H1 (cell line): ENCODE results near the gene NRN1L. TPM values are rescaled to one million over a fixed set of nuclear protein-coding genes. Genes with fewer than 3 reads are reported as not detected.

Experiments
- CTCF ChIA-PET: fragments of 300-600 bp; sonication (Branson Sonifier 250); formaldehyde crosslinking; loops from one replicate; lab custom pipeline; 2021; ENCODE audit not compliant: partially characterized antibody; lab: Charles Lee
- POLR2A ChIA-PET: fragments of 300-600 bp; sonication (Branson Sonifier 250); formaldehyde crosslinking; loops from one replicate; lab custom pipeline; 2021; ENCODE audit warnings: inconsistent platforms; ENCODE audit not compliant: partially characterized antibody; lab: Charles Lee
- DNase-seq, 2 experiments: peaks; one replicate each; pipeline versions ENCODE4 v3.0.0 to v3.0.0-alpha.2; 2010 to 2022; ENCODE audit warnings: low spot score in 2 of 2, low read depth in 1 of 2, mixed read lengths in 1 of 2
- FAIRE-seq: peaks from 2 replicates; lab custom pipeline; 2011; peaks lifted over from hg19 to GRCh38; lab: Jason Lieb, UNC
- H2AFZ ChIP-seq: 2 replicates; pipeline ENCODE4 v1.8.1; 2012; ENCODE audit warnings: low read length, inconsistent platforms
- H2AK5ac ChIP-seq: 2 replicates; pipeline ENCODE4 v1.6.1; 2013; ENCODE audit warnings: low read depth, low read length
- H2BK120ac ChIP-seq: replicated peaks from 2 replicates; pipeline ENCODE3; 2013; ENCODE audit warnings: low read depth, low read length, inconsistent platforms
- H2BK12ac ChIP-seq: 2 replicates; pipeline ENCODE4 v1.6.1; 2013; ENCODE audit warnings: low read depth, low read length
- H2BK15ac ChIP-seq: 2 replicates; pipeline ENCODE4 v1.6.1; 2013; ENCODE audit warnings: low read length
- H2BK20ac ChIP-seq: 2 replicates; pipeline ENCODE4 v1.6.1; 2013; ENCODE audit warnings: low read length
- H2BK5ac ChIP-seq: 2 replicates; pipeline ENCODE4 v1.6.1; 2013; ENCODE audit warnings: low read depth, low read length
- H3K14ac ChIP-seq: 2 replicates; pipeline ENCODE4 v1.6.1; 2013; ENCODE audit warnings: inconsistent platforms; ENCODE audit not compliant: insufficient read length
- H3K18ac ChIP-seq: 2 replicates; pipeline ENCODE4 v1.6.1; 2013; ENCODE audit warnings: low read length; ENCODE audit errors: extremely low read depth
- H3K23ac ChIP-seq: 2 replicates; pipeline ENCODE4 v1.6.1; 2013; ENCODE audit warnings: inconsistent platforms; ENCODE audit not compliant: insufficient read length
- H3K23me2 ChIP-seq: 2 replicates; pipeline ENCODE4 v1.6.1; 2013; ENCODE audit warnings: low read depth, low read length
- H3K27ac ChIP-seq: 2 replicates; pipeline ENCODE4 v1.6.1; 2011; ENCODE audit warnings: low read depth, low read length, inconsistent platforms
- H3K27me3 ChIP-seq, 4 experiments: replicated peaks in 1 of 4; 1 replicate in 1 of 4; 2 replicates in 3 of 4; pipeline versions ENCODE4 v1.6.1 to v1.8.1; 2011 to 2013; ENCODE audit warnings: low read length in 3 of 4, mild to moderate bottlenecking in 3 of 4, inconsistent platforms in 2 of 4, mixed read lengths in 2 of 4, moderate library complexity in 1 of 4; ENCODE audit not compliant: control insufficient read depth in 3 of 4, insufficient read depth in 3 of 4; ENCODE audit errors: extremely low read depth in 1 of 4
- H3K36me3 ChIP-seq, 4 experiments: 2 replicates each; pipeline versions ENCODE4 v1.6.1 to v1.8.1; 2011 to 2013; ENCODE audit warnings: mild to moderate bottlenecking in 4 of 4, low read length in 3 of 4, moderate library complexity in 2 of 4, control low read depth in 1 of 4, inconsistent platforms in 1 of 4; ENCODE audit not compliant: insufficient read depth in 4 of 4, control insufficient read depth in 2 of 4
- H3K4ac ChIP-seq: replicated peaks from 2 replicates; pipeline ENCODE3; 2013; ENCODE audit warnings: low read length, low read depth, mixed read lengths, inconsistent platforms; ENCODE audit not compliant: insufficient read length
- H3K4me1 ChIP-seq, 4 experiments: replicated peaks in 1 of 4; 1 replicate in 1 of 4; 2 replicates in 3 of 4; pipeline versions ENCODE4 v1.6.1 to v1.8.1; 2011 to 2013; ENCODE audit warnings: low read length in 3 of 4, inconsistent platforms in 2 of 4, mixed read lengths in 1 of 4; ENCODE audit not compliant: insufficient read depth in 4 of 4, control insufficient read depth in 3 of 4
- H3K4me2 ChIP-seq, 2 experiments: 2 replicates each; pipeline versions ENCODE4 v1.6.1 to v1.8.1; 2011 to 2013; ENCODE audit warnings: low read depth in 2 of 2, low read length in 2 of 2, control low read depth in 1 of 2, inconsistent platforms in 1 of 2, mild to moderate bottlenecking in 1 of 2; ENCODE audit not compliant: insufficient read depth in 1 of 2
- H3K4me3 ChIP-seq, 4 experiments: fragments of 200-600, 300-600 bp in 1 of 4; sonication (generic), shearing (Covaris generic), sonication (Bioruptor Twin) in 1 of 4; 2 replicates each; pipeline versions ENCODE4 v1.5.1 to v1.8.1; 2011 to 2016; ENCODE audit warnings: low read length in 4 of 4, low read depth in 3 of 4, control low read depth in 2 of 4, inconsistent platforms in 2 of 4, mild to moderate bottlenecking in 2 of 4, mixed read lengths in 1 of 4, moderate library complexity in 1 of 4; ENCODE audit not compliant: insufficient read depth in 2 of 4; ENCODE audit errors: extremely low read depth in 1 of 4
- H3K56ac ChIP-seq: replicated peaks from 2 replicates; pipeline ENCODE3; 2013; ENCODE audit warnings: low read depth, mild to moderate bottlenecking, mixed read lengths, low read length, inconsistent platforms; ENCODE audit not compliant: insufficient read length
- H3K79me1 ChIP-seq: 2 replicates; pipeline ENCODE4 v1.6.1; 2013; ENCODE audit warnings: low read depth, low read length, control low read depth
- H3K79me2 ChIP-seq, 2 experiments: 2 replicates each; pipeline versions ENCODE4 v1.6.1 to v1.8.1; 2012 to 2013; ENCODE audit warnings: low read length in 2 of 2, mild to moderate bottlenecking in 2 of 2, inconsistent platforms in 1 of 2; ENCODE audit not compliant: insufficient read depth in 2 of 2, control insufficient read depth in 1 of 2
- H3K9ac ChIP-seq, 4 experiments: replicated peaks in 1 of 4; 1 replicate in 1 of 4; 2 replicates in 3 of 4; pipeline versions ENCODE4 v1.6.1 to v1.8.1; 2011 to 2013; ENCODE audit warnings: low read depth in 3 of 4, low read length in 3 of 4, control low read depth in 2 of 4, mild to moderate bottlenecking in 2 of 4, moderate library complexity in 2 of 4, inconsistent platforms in 1 of 4; ENCODE audit errors: extremely low read depth in 1 of 4
- H3K9me3 ChIP-seq, 2 experiments: 2 replicates each; pipeline versions ENCODE4 v1.6.1 to v1.8.1; 2012 to 2013; ENCODE audit warnings: mild to moderate bottlenecking in 2 of 2, moderate library complexity in 2 of 2, control low read depth in 1 of 2, inconsistent platforms in 1 of 2, low read depth in 1 of 2, low read length in 1 of 2, mixed read lengths in 1 of 2; ENCODE audit not compliant: insufficient read depth in 2 of 2
- H4K20me1 ChIP-seq, 2 experiments: replicated peaks in 1 of 2; 2 replicates each; pipeline versions ENCODE3 to v1.8.1; 2011 to 2013; ENCODE audit warnings: inconsistent platforms in 2 of 2, low read length in 2 of 2, mild to moderate bottlenecking in 1 of 2; ENCODE audit not compliant: insufficient read depth in 2 of 2, control insufficient read depth in 1 of 2
- H4K5ac ChIP-seq: 2 replicates; pipeline ENCODE4 v1.6.1; 2013; ENCODE audit warnings: low read length, low read depth, mixed read lengths, inconsistent platforms; ENCODE audit not compliant: insufficient read length
- H4K8ac ChIP-seq: 2 replicates; pipeline ENCODE4 v1.8.0; 2013; ENCODE audit warnings: mild to moderate bottlenecking, moderate library complexity, low read length, inconsistent platforms; ENCODE audit not compliant: insufficient read depth; ENCODE audit errors: extremely low read depth
- H4K91ac ChIP-seq: replicated peaks from 2 replicates; pipeline ENCODE3; 2013; ENCODE audit warnings: low read length, mixed read lengths, inconsistent platforms; ENCODE audit not compliant: insufficient read length
- BACH1 ChIP-seq: IDR thresholded peaks from 2 replicates; pipeline ENCODE4 v1.6.1; 2012; ENCODE audit warnings: low read length, improper control_type of control experiment
- CBX5 ChIP-seq: fragments of 300-800, 300-1000 bp; sonication (generic); IDR thresholded peaks from 2 replicates; pipeline ENCODE4 v1.7.1; 2016; ENCODE audit warnings: antibody characterized with exemption, low read length, low read depth
- CHD2 ChIP-seq: IDR thresholded peaks from 2 replicates; pipeline ENCODE4 v1.6.1; 2012; ENCODE audit warnings: low read length, improper control_type of control experiment
- CTCF ChIP-seq, 3 experiments: IDR thresholded peaks; 1 replicate in 2 of 3; 2 replicates in 1 of 3; pipeline versions ENCODE4 v1.5.1 to v1.6.1; 2011; ENCODE audit warnings: low read length in 3 of 3, mild to moderate bottlenecking in 3 of 3, inconsistent platforms in 2 of 3, low read depth in 1 of 3, moderate library complexity in 1 of 3; ENCODE audit not compliant: insufficient read depth in 1 of 3; ENCODE audit errors: control extremely low read depth in 1 of 3
- E2F6 ChIP-seq: IDR thresholded peaks from 2 replicates; pipeline ENCODE4 v1.6.1; 2012; ENCODE audit warnings: inconsistent platforms
- POLR2AphosphoS5 ChIP-seq: IDR thresholded peaks from 2 replicates; pipeline ENCODE4 v1.6.1; 2011; ENCODE audit warnings: low read depth, low read length
- RFX5 ChIP-seq: IDR thresholded peaks from 2 replicates; pipeline ENCODE4 v1.6.1; 2011; ENCODE audit warnings: low read depth, low read length, improper control_type of control experiment, borderline replicate concordance
- RNF2 ChIP-seq: fragments of 200-900, 300-1000 bp; sonication (generic); IDR thresholded peaks from 2 replicates; pipeline ENCODE4 v1.7.1; 2016; ENCODE audit warnings: borderline replicate concordance, low read depth, mild to moderate bottlenecking, antibody characterized with exemption, low read length; ENCODE audit not compliant: poor library complexity, severe bottlenecking; ENCODE audit errors: missing control alignments
- TCF12 ChIP-seq: IDR thresholded peaks from 2 replicates; pipeline ENCODE4 v1.6.1; 2011; ENCODE audit warnings: low read depth, mild to moderate bottlenecking, low read length
- ZNF274 ChIP-seq: IDR thresholded peaks from 2 replicates; pipeline ENCODE4 v1.7.0; 2012; ENCODE audit warnings: low read length, borderline replicate concordance; ENCODE audit errors: extremely low read depth
- WGBS, 2 experiments: shearing (Covaris generic) in 1 of 2; methylation state at CpG; one replicate each; pipeline versions ENCODE4 v1.1.6 to v1.1.7; 2013 to 2015; ENCODE audit warnings: low lambda C conversion rate in 2 of 2, mixed read lengths in 2 of 2, inconsistent platforms in 1 of 2, low coverage in 1 of 2, missing lambda C conversion rate in 1 of 2; ENCODE audit not compliant: insufficient replicate concordance in 2 of 2, insufficient coverage in 1 of 2, insufficient read length in 1 of 2; ENCODE audit errors: extremely low coverage in 1 of 2, missing lambda C conversion rate in 1 of 2; 5-methylcytosine and 5-hydroxymethylcytosine counted together
- polyA plus RNA-seq, 7 experiments: library from polyadenylated mRNA; depleted of rRNA in 3 of 7; stranded (reverse) in 5 of 7; unstranded in 2 of 7; fragments of >200 nt in 5 of 7; fragments of 200-250 nt in 2 of 7; gene quantifications; 1 replicate in 5 of 7; 2 replicates in 1 of 7; 4 replicates in 1 of 7; pipeline versions ENCODE4 v1.2.1 to v1.2.3, GENCODE V29; 2011 to 2013; ENCODE audit warnings: missing spikeins in 2 of 7, mixed read lengths in 2 of 7
- total RNA-seq: library from RNA; stranded (reverse); fragmentation: NEBNext Ultra II Directional; extraction: Animal tissue kit (Norgen Biotek cat#: 25700); gene quantifications from 2 replicates; pipeline ENCODE4 v1.2.1, GENCODE V29; 2021

NRN1L gene
- total and polyA plus RNA-seq, 2 of the 8 experiments (the other 6 are each of a cell fraction or from before 2014, with no cell fraction given) = 4.1 to 35.2 TPM

GRCh38 chr16:67861877-67862276 lies 22.8 kb upstream of the NRN1L start:
- POLR2A ChIA-PET = interaction anchor here (1.8 to 7.0 kb wide), 5 partner anchors 8 to 28 kb away, joined by 6 to 100 read pairs (median 8); partner anchors contain the start of genes CENPT and NUTF2
- no peak overlapping the region for H2BK15ac ChIP-seq
- no peak overlapping the region for H2AK5ac ChIP-seq
- H3K36me3 ChIP-seq = peaks cover 5 to 29% (median 7%) of the 10 kb centered on the region in 4 experiments; a peak in 6 of 8 replicates
- no peak overlapping the region for H4K91ac ChIP-seq
- no peak overlapping the region for H4K5ac ChIP-seq
- H2BK5ac ChIP-seq = no peak overlapping the region
- no peaks in the 10 kb centered on the region for H3K9me3 ChIP-seq
- H3K27ac ChIP-seq = no peak overlapping the region
- no peak overlapping the region for H3K14ac ChIP-seq
- no peak overlapping the region for H3K4me3 ChIP-seq
- no peak overlapping the region for H3K18ac ChIP-seq
- peaks cover 30 to 51% of the 10 kb centered on the region in 2 experiments for H4K20me1 ChIP-seq
- FAIRE-seq (no peak), DNase-seq (no peak)
- TF ChIP-seq CTCF (IDR thresholded peaks at IDR 0.05; ENCODE audit: control extremely low read depth in 1 of 3, insufficient read depth in 1 of 3, low read depth in 1 of 3, low read length in 3 of 3) (no peak), RNF2 (no peak), RFX5 (no peak), TCF12 (no peak), E2F6 (no peak), CHD2 (no peak), POLR2AphosphoS5 (no peak), ZNF274 (no peak), BACH1 (no peak), CBX5 (no peak)
- H3K4me2 ChIP-seq = no peak overlapping the region
- CTCF ChIA-PET = interaction anchor here (0.9 to 12.2 kb wide), 8 partner anchors 10 to 341 kb away, joined by 3 to 123 read pairs (median 7); partner anchors contain the start of genes CENPT, NRN1L and NUTF2
- H4K8ac ChIP-seq = no peak overlapping the region
- no peaks in the 10 kb centered on the region for H3K23me2 ChIP-seq
- H3K23ac ChIP-seq = no peak overlapping the region
- no peak overlapping the region for H3K56ac ChIP-seq
- H2AFZ ChIP-seq = no peak overlapping the region
- H3K79me2 ChIP-seq = peaks cover 18 to 70% of the 10 kb centered on the region in 2 experiments
- H3K4me1 ChIP-seq = peaks cover 8 to 18% (median 9%) of the 10 kb centered on the region in 4 experiments
- peaks cover 46% of the 10 kb centered on the region for H3K79me1 ChIP-seq
- no peaks in the 10 kb centered on the region for H3K27me3 ChIP-seq
- H3K4ac ChIP-seq = no peak overlapping the region
- H2BK20ac ChIP-seq = no peak overlapping the region
- H2BK120ac ChIP-seq = no peak overlapping the region
- H2BK12ac ChIP-seq = no peak overlapping the region
- H3K9ac ChIP-seq = peak overlapping the region in 1 of 4 experiments; percentile 5; a peak in 2 of 7 replicates
- whole genome bisulfite sequencing, 2 experiments = 93% methylated on average over 6 of the region's 6 CpGs; no CpG with 5 or more reads in 1 of the 2 experiments
